IMR-90 (cell line): ENCODE measurements around the gene ELMO1. TPM values are rescaled to one million over a fixed set of nuclear protein-coding genes. Genes with fewer than 3 reads are reported as not detected.

Experiments
- ATAC-seq: fragments of 200-7000 bp; cut with Tn5 transposase; 2 replicates; pipeline ENCODE4 v1.9.1; 2020; ENCODE audit warnings: low read depth, mild to moderate bottlenecking, moderate library complexity
- BruUV-seq: library from RNA; stranded (reverse); fragments of 400-500 nt; replicated peaks from 2 replicates; lab custom pipeline; 2021; lab: Mats Ljungman, UMichigan
- CTCF ChIA-PET: fragments of 300-600 bp; formaldehyde crosslinking; extraction: SDS; loops from one replicate; lab custom pipeline; 2021; ENCODE audit warnings: antibody characterized with exemption; lab: Yijun Ruan, JAX
- POLR2A ChIA-PET: fragments of 300-600 bp; sonication (Branson Sonifier 250); formaldehyde crosslinking; loops from one replicate; lab custom pipeline; 2022; ENCODE audit warnings: antibody characterized with exemption; ENCODE audit not compliant: unreplicated experiment; lab: Charles Lee
- DNase-seq: peaks from one replicate; pipeline ENCODE4 v3.0.0; 2013
- H2AFZ ChIP-seq: replicated peaks from 2 replicates; pipeline ENCODE3; 2013; ENCODE audit warnings: low read length, mild to moderate bottlenecking; ENCODE audit not compliant: poor library complexity
- H2AK5ac ChIP-seq: 2 replicates; pipeline ENCODE4 v1.6.1; 2013; ENCODE audit warnings: low read depth, low read length, inconsistent platforms
- H2AK9ac ChIP-seq: replicated peaks from 2 replicates; pipeline ENCODE3; 2013; ENCODE audit warnings: mild to moderate bottlenecking, low read depth, low read length, moderate library complexity; ENCODE audit not compliant: poor library complexity
- H2BK120ac ChIP-seq: 2 replicates; pipeline ENCODE4 v1.6.1; 2013; ENCODE audit warnings: low read depth, low read length, inconsistent platforms
- H2BK15ac ChIP-seq: 3 replicates; pipeline ENCODE4 v1.6.1; 2013; ENCODE audit warnings: low read depth, low read length, inconsistent platforms
- H2BK20ac ChIP-seq: 2 replicates; pipeline ENCODE4 v1.6.1; 2013; ENCODE audit warnings: low read depth, mild to moderate bottlenecking, inconsistent platforms, low read length, moderate library complexity
- H2BK5ac ChIP-seq: 2 replicates; pipeline ENCODE4 v1.6.1; 2013; ENCODE audit warnings: mild to moderate bottlenecking, low read depth, low read length, inconsistent platforms; ENCODE audit not compliant: poor library complexity, severe bottlenecking
- H3K14ac ChIP-seq: replicated peaks from 2 replicates; pipeline ENCODE4 v1.6.1; 2013; ENCODE audit warnings: low read depth, low read length, inconsistent platforms
- H3K18ac ChIP-seq: 2 replicates; pipeline ENCODE4 v1.6.1; 2013; ENCODE audit warnings: low read depth, low read length, control low read depth
- H3K23ac ChIP-seq: 2 replicates; pipeline ENCODE4 v1.6.1; 2013; ENCODE audit warnings: low read depth, low read length, inconsistent platforms
- H3K27ac ChIP-seq: 2 replicates; pipeline ENCODE4 v1.5.1; 2013; ENCODE audit warnings: mild to moderate bottlenecking, control low read depth, low read length; ENCODE audit not compliant: insufficient read depth
- H3K27me3 ChIP-seq: 2 replicates; pipeline ENCODE4 v1.6.1; 2013; ENCODE audit warnings: low read length; ENCODE audit not compliant: control insufficient read depth, insufficient read depth
- H3K36me3 ChIP-seq: 2 replicates; pipeline ENCODE4 v1.6.1; 2013; ENCODE audit warnings: low read length, mixed read lengths; ENCODE audit not compliant: control insufficient read depth, insufficient read depth
- H3K4ac ChIP-seq: 2 replicates; pipeline ENCODE4 v1.6.1; 2013; ENCODE audit warnings: low read depth, low read length, inconsistent platforms
- H3K4me1 ChIP-seq: 2 replicates; pipeline ENCODE4 v1.6.1; 2013; ENCODE audit warnings: low read length, mixed read lengths; ENCODE audit not compliant: control insufficient read depth, insufficient read depth
- H3K4me2 ChIP-seq: 2 replicates; pipeline ENCODE4 v1.6.1; 2013; ENCODE audit warnings: low read depth, mild to moderate bottlenecking, control low read depth, low read length, moderate library complexity
- H3K4me3 ChIP-seq: 2 replicates; pipeline ENCODE4 v1.5.1; 2013; ENCODE audit warnings: low read depth, mild to moderate bottlenecking, control low read depth, low read length, moderate library complexity; ENCODE audit not compliant: insufficient read depth
- H3K56ac ChIP-seq: 2 replicates; pipeline ENCODE4 v1.6.1; 2013; ENCODE audit warnings: low read length, inconsistent platforms; ENCODE audit not compliant: insufficient read depth; ENCODE audit errors: extremely low read depth
- H3K79me1 ChIP-seq, 2 experiments: 2 replicates each; pipeline ENCODE4 v1.6.1; 2013; ENCODE audit warnings: low read length in 2 of 2, inconsistent platforms in 1 of 2, low read depth in 1 of 2
- H3K9ac ChIP-seq: 2 replicates; pipeline ENCODE4 v1.6.1; 2013; ENCODE audit warnings: low read depth, low read length, control low read depth
- H3K9me1 ChIP-seq: 2 replicates; pipeline ENCODE4 v1.6.1; 2013; ENCODE audit warnings: low read length, inconsistent platforms; ENCODE audit not compliant: insufficient read depth
- H3K9me3 ChIP-seq: 2 replicates; pipeline ENCODE4 v1.6.1; 2013; ENCODE audit warnings: low read length; ENCODE audit not compliant: control insufficient read depth, insufficient read depth
- H4K20me1 ChIP-seq: 2 replicates; pipeline ENCODE4 v1.6.1; 2013; ENCODE audit warnings: low read length, inconsistent platforms; ENCODE audit not compliant: insufficient read depth
- H4K5ac ChIP-seq: 2 replicates; pipeline ENCODE4 v1.6.1; 2013; ENCODE audit warnings: mild to moderate bottlenecking, low read depth, low read length, control low read depth
- H4K8ac ChIP-seq, 2 experiments: 2 replicates each; pipeline ENCODE4 v1.6.1; 2013; ENCODE audit warnings: low read depth in 2 of 2, low read length in 2 of 2, control low read depth in 1 of 2, inconsistent platforms in 1 of 2
- H4K91ac ChIP-seq: 2 replicates; pipeline ENCODE4 v1.6.1; 2013; ENCODE audit warnings: low read depth, low read length, inconsistent platforms; ENCODE audit not compliant: insufficient read depth
- BHLHE40 ChIP-seq: fragments of 150-350 bp; IDR thresholded peaks from 2 replicates; pipeline ENCODE4 v1.6.1; 2016; ENCODE audit warnings: mild to moderate bottlenecking, low read depth, low read length
- CEBPB ChIP-seq: IDR thresholded peaks from 2 replicates; pipeline ENCODE4 v1.6.1; 2012; ENCODE audit warnings: low read depth, low read length, improper control_type of control experiment
- CHD1 ChIP-seq: IDR thresholded peaks from 2 replicates; pipeline ENCODE4 v1.6.1; 2012; ENCODE audit warnings: low read depth, low read length, improper control_type of control experiment
- CTCF ChIP-seq: conservative IDR thresholded peaks from 2 replicates; pipeline ENCODE4 v1.5.1; 2012; ENCODE audit warnings: mild to moderate bottlenecking, low read depth, low read length, improper control_type of control experiment
- ELK1 ChIP-seq: fragments of 150-350 bp; IDR thresholded peaks from 2 replicates; pipeline ENCODE4 v1.6.1; 2016; ENCODE audit warnings: low read depth, mild to moderate bottlenecking, low read length, moderate library complexity, borderline replicate concordance
- FOS ChIP-seq: fragments of 150-350 bp; IDR thresholded peaks from 2 replicates; pipeline ENCODE4 v1.6.1; 2016; ENCODE audit warnings: low read depth, low read length
- MAZ ChIP-seq: IDR thresholded peaks from 2 replicates; pipeline ENCODE4 v1.6.1; 2012; ENCODE audit warnings: low read depth, mild to moderate bottlenecking, low read length, improper control_type of control experiment, moderate library complexity, borderline replicate concordance
- MXI1 ChIP-seq: IDR thresholded peaks from 2 replicates; pipeline ENCODE4 v1.6.1; 2012; ENCODE audit warnings: low read depth, mild to moderate bottlenecking, low read length, moderate library complexity, borderline replicate concordance
- NFE2L2 ChIP-seq: fragments of 150-350 bp; IDR thresholded peaks from 2 replicates; pipeline ENCODE4 v1.6.1; 2016; ENCODE audit warnings: low read depth, mild to moderate bottlenecking, low read length
- POLR2A ChIP-seq: IDR thresholded peaks from 2 replicates; pipeline ENCODE4 v1.6.1; 2012; ENCODE audit warnings: mild to moderate bottlenecking, low read depth, low read length
- RAD21 ChIP-seq: IDR thresholded peaks from 2 replicates; pipeline ENCODE4 v1.6.1; 2012; ENCODE audit warnings: low read length, improper control_type of control experiment
- RCOR1 ChIP-seq: IDR thresholded peaks from 2 replicates; pipeline ENCODE4 v1.6.1; 2012; ENCODE audit warnings: mild to moderate bottlenecking, low read length, improper control_type of control experiment; ENCODE audit not compliant: insufficient replicate concordance
- RFX5 ChIP-seq: IDR thresholded peaks from 2 replicates; pipeline ENCODE4 v1.8.0; 2012; ENCODE audit warnings: low read depth, mild to moderate bottlenecking, low read length, moderate library complexity
- SMC3 ChIP-seq: fragments of 150-350 bp; IDR thresholded peaks from 2 replicates; pipeline ENCODE4 v1.6.1; 2016; ENCODE audit warnings: low read depth, mild to moderate bottlenecking, antibody characterized with exemption, low read length, moderate library complexity
- USF2 ChIP-seq: fragments of 150-350 bp; IDR thresholded peaks from 2 replicates; pipeline ENCODE4 v1.6.1; 2017; ENCODE audit warnings: mild to moderate bottlenecking, antibody characterized with exemption, low read length, low read depth
- WGBS, 2 experiments: methylation state at CpG; one replicate each; pipeline versions ENCODE4 v1.1.5 to v1.1.7; 2013; ENCODE audit warnings: missing lambda C conversion rate in 2 of 2; ENCODE audit not compliant: insufficient read length in 1 of 2; ENCODE audit errors: extremely low coverage in 2 of 2; 5-methylcytosine and 5-hydroxymethylcytosine counted together
- dilution Hi-C: fragments of 300-500 bp; cut with HindIII; formaldehyde crosslinking; loops from one replicate; pipeline ENCODE4 v1.14.3; 2018; ENCODE audit warnings: low sequenced_read_pairs; ENCODE audit not compliant: unreplicated experiment
- in situ Hi-C: fragments of 300-500 bp; cut with MboI; formaldehyde crosslinking; loops from 3 replicates; pipeline ENCODE4 v1.14.3; 2019; ENCODE audit warnings: low sequenced_read_pairs, inconsistent platforms, mixed read lengths
- intact Hi-C: fragments of 100-400 bp; cut with micrococcal nuclease; formaldehyde crosslinking; loops from 2 replicates; pipeline ENCODE4 v1.10.0; 2022
- polyA plus RNA-seq, 3 experiments: library from polyadenylated mRNA; depleted of rRNA; stranded (reverse); fragments of >200 nt; gene quantifications; 2 replicates each; pipeline ENCODE4 v1.2.3, GENCODE V29; 2012; ENCODE audit warnings: low replicate concordance in 1 of 3
- total RNA-seq: library from RNA; depleted of rRNA; stranded (reverse); fragments of >200 nt; gene quantifications from 2 replicates; pipeline ENCODE4 v1.2.3, GENCODE V29; 2012

The ELMO1 gene
- total and polyA plus RNA-seq, 2 of the 4 experiments (the other 2 are of a cell fraction), result 0.03 TPM; not detected in 1

GRCh38 chr7:37193775-37194135, 254.9 kb downstream of the ELMO1 start:
- Histone ChIP-seq H4K91ac (no peak overlapping the region), H2BK5ac (no peak overlapping the region), H3K9ac (no peak overlapping the region), H3K56ac (no peak overlapping the region), H2AFZ (no peak overlapping the region), H3K79me1 (no peaks in the 10 kb centered on the region), H2BK20ac (no peak overlapping the region), H4K5ac (no peak overlapping the region), H3K18ac (no peak overlapping the region), H3K4me3 (no peak overlapping the region), H2BK120ac (no peak overlapping the region), H3K23ac (no peak overlapping the region), H3K4me1 (no peaks in the 10 kb centered on the region), H2AK5ac (no peak overlapping the region), H4K8ac (no peak overlapping the region), H3K27ac (no peak overlapping the region), H3K14ac (no peak overlapping the region), H3K4ac (no peak overlapping the region), H2BK15ac (no peak overlapping the region), H4K20me1 (no peaks in the 10 kb centered on the region), H3K36me3 (no peaks in the 10 kb centered on the region), H3K9me1 (no peaks in the 10 kb centered on the region), H3K9me3 (no peaks in the 10 kb centered on the region), H3K4me2 (no peak overlapping the region), H2AK9ac (no peak overlapping the region), H3K27me3 (no peaks in the 10 kb centered on the region)
- intact Hi-C loops, result no loop called here
- BruUV-seq, result no TSS peak
- dilution Hi-C loops, result no loop called here
- no CpG with 5 or more reads among the region's 2 CpGs for WGBS, 2 experiments
- in situ Hi-C loops, result loop anchor here (10.0 to 25.0 kb wide), 2 partner anchors 506 to 709 kb away; no protein-coding TSS in a partner anchor
- DNase-seq (no peak), ATAC-seq (no peak)
- CTCF ChIA-PET, result no interaction called here
- POLR2A ChIA-PET, result no interaction called here
- TF ChIP-seq SMC3, result no peak
- no peak for TF ChIP-seq NFE2L2
- TF ChIP-seq POLR2A, result no peak
- no peak for TF ChIP-seq RCOR1
- TF ChIP-seq CHD1, result no peak
- TF ChIP-seq BHLHE40, result no peak
- TF ChIP-seq ELK1, result no peak
- no peak for TF ChIP-seq USF2
- no peak for TF ChIP-seq MXI1
- TF ChIP-seq RFX5, result no peak
- TF ChIP-seq MAZ, result no peak
- TF ChIP-seq CTCF, result no peak
- no peak for TF ChIP-seq FOS
- TF ChIP-seq CEBPB, result no peak
- TF ChIP-seq RAD21, result no peak
